COR-L47 (cell line): Measurements from ENCODE around the gene SYT12.
A peak's percentile ranks its signal among the peaks of the same experiment; 100 is the strongest.
"Not testable (repeated sequence)": the region's sequence is repeated elsewhere in the genome, so short reads cannot be mapped to it uniquely, and the experiment has no call there.

Source experiments
- DNase-seq: peaks from one replicate; lab custom pipeline; 2025; lab: John Stamatoyannopoulos, UW

SYT12 gene

DNA sequence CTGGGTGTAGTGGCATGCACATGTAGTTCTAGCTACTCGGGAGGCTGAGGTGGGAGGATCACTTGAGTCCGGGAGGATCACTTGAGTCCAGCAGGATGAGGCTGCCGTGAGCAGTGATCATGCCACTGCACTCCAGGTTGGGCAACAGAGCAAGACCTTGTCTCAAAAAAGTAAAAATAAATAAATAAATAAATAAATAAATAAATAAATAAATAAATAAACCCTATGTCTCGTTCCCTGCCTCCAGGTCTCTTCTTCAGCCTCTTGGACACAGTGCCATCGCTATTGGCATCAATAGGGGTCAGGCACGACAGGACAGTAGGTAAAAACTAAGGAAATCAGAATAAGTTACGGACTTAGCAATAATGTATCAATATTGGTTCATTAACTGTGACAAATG, 23.4 kb upstream of the SYT12 start:
- DNase-seq, result no peak

DNA sequence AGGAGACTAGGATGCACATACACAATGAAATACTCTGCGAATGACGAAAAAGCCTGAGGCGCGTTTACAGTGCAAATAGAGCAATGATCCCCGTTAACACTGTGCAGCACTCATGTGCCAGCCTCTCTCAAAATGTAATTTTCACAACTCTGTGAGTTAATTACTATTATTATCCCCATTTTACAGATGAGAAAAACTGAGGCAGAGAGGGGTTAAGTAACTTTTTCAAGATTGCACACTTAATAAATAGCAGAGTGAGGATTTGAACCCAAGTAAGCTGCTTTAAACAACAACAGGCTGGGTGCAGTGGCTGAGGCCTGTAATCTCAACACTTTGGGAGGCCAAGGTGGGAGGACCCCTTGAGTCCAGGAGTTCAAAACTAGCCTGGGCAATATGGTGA, 21.6 kb upstream of the SYT12 start:
- no peak for DNase-seq

- peak; percentile 58 for DNase-seq
Measured at GRCh38 chr11:67002297-67002913, 20.5 kb upstream of the SYT12 start.

GRCh38 chr11:67002921-67003411, 20.0 kb upstream of the SYT12 start:
- DNase-seq, result no peak

- not testable (repeated sequence) for DNase-seq
Measured at GRCh38 chr11:67005200-67005599, 17.7 kb upstream of the SYT12 start.

- DNase-seq, result peak; percentile 15
Measured at GRCh38 chr11:67006029-67006884, 16.7 kb upstream of the SYT12 start.

- DNase-seq, result no peak
Measured at GRCh38 chr11:67007126-67007525, 15.8 kb upstream of the SYT12 start.

DNA sequence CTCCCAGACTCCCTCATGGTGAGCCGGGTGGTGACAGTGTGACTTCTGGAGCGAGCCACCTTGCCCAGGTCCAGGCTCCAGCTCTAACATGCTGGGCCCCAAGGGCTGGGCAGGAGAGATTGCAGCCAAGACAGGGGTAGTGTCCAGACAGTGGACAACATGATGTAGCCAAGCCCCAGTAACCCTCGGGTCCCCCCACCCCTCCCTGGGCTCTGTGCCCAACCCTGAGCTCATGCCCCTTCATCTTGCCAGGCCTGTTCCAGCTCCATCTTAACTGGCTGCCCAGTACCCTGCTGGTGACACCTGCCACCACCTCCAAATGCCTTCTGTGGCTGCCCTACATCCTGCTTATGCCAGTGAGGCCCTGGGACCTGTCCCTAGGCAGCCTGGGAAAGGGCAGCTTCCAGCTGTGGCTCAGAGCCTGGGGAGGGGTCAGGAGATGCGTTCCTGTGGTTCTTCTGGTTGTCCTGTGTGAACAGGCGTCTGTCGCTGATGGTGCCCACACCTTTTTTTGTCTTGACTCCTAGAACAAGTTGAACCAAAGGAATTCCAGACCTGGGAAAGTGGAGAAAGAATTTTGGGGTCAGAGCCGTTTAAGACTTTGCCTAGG, 12.5 kb upstream of the SYT12 start:
- no peak for DNase-seq

DNA sequence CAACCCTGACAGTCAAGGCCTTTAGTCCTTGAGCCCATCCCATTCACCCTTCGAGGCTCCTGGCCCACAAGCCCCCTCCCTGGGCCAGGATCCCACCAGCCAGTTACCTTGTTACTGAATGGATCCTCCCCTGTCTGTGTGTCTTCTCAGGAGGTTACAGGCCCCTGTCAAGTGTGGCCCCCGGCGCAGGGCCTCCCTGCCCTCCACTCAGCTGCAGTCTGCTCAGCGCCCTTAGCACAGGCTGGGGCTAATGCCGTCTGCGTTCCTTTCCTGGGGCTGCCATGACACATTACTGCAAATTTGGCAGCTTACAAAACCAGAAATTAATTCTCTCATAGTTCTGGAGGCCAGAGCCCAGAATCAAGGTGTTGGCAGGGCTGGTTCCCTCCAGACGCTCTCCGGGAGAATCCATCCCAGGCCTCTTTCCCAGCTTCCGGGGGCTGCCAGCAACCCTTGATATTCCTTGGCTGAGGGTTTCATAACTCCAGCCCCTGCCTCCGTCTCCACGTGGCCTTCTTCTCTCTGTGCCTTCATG, 9.4 kb upstream of the SYT12 start:
- no peak for DNase-seq

- no peak for DNase-seq
Measured at GRCh38 chr11:67014343-67014742, 8.6 kb upstream of the SYT12 start.

DNA sequence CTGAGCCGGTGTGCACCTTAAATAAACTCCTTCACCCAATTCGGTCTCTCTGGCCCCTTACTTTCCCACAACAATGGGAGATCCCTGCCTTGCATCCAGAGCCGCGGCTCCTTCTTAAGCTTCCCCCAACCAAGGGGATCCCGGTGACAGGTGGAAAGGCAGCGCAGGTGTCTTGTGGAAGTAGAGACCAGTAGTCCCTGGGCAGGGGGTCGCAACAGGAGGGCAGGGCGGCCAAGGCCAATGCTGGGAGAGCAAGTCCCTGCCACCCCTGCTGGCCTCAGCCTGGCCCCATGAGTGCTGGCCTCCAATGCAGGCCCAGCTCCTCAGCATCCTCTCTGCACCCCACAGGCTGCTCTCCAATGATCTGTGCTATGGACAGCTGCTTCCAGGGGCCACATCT, 7.9 kb upstream of the SYT12 start:
- no peak for DNase-seq

GRCh38 chr11:67016550-67016949, 6.4 kb upstream of the SYT12 start:
- DNase-seq, result no peak

- DNase-seq, result no peak
Measured at GRCh38 chr11:67020949-67021348, 2.0 kb upstream of the SYT12 start.

DNA sequence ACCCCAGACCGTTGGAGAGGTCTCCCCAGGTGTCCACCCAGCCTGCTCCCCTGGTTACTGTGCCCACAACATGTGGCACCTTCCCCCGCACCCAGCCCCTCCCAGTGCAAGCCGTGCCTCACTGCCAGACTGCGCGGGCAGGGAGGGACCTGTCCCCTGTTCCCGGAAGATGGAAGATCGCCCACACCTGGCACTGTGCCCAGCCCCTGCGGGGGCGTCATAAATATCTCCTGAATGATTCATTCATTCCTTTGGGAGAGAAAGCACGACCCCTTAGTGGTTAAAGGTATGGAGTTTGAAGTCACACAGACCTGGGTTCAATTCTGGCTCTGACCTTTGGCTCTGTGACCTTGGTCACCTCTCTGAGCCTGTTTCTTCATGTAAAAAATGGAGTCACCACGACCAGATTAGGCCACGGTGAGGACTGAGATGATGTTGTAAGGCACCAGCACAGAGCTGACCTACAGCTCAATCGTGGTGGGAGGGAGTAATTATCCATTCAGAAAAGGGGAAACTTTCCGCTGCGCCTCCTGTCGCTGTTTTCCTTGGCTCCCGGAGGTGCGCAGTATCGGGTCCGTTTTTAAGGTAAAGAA, 497 bp upstream of the SYT12 start:
- peak; percentile 75 for DNase-seq

DNA sequence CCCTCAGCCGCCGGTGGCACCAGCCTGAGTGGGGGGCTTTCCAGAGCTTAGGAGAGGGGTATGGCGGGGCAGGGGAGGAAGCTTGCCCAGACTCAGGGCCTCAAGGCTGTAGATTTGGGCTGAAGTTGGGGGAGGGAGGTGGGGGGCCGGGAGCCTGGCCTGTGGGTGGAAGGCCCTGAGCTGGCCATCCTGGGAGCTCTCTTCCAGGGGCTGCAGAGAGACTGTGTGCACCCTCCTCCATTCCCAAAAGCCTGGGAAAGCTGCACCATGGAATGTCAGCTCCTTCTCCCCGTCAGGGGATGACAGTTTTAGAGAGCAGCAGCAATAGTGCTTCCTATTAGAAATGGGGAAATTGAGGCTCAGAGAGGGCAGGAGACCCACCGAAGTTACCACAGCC, 1.0 kb downstream of the SYT12 start:
- DNase-seq, result no peak

- DNase-seq, result no peak
Measured at GRCh38 chr11:67024410-67024809, 1.5 kb downstream of the SYT12 start.

- DNase-seq, result no peak
Measured at GRCh38 chr11:67024966-67025365, 2.0 kb downstream of the SYT12 start.

GRCh38 chr11:67025750-67026149, 2.8 kb downstream of the SYT12 start:
- no peak for DNase-seq

- DNase-seq, result no peak
Measured at GRCh38 chr11:67026941-67027340, 4.0 kb downstream of the SYT12 start.

DNA sequence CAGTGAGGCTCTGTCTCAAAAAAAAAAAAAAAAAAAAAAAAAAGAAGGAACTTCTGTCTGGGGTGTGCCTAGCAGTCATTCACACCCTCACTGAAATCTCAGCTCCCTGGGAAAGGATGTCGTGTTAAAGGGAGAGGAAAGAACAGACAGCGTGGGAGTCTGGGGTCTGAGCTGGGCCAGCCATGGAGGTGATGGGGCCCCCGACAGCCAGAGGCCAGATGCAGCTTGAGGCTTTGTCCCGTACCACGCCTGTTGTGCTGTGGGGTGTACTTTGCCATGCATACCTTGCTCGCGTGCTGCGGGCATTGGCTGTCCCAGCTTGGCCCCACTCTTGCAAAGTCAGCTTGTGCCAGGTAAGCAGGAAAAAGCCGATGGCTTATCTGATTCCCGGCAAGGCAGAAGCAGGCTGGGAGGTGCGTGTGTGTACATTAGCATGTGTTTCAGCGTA, 4.6 kb downstream of the SYT12 start:
- no peak for DNase-seq

DNA sequence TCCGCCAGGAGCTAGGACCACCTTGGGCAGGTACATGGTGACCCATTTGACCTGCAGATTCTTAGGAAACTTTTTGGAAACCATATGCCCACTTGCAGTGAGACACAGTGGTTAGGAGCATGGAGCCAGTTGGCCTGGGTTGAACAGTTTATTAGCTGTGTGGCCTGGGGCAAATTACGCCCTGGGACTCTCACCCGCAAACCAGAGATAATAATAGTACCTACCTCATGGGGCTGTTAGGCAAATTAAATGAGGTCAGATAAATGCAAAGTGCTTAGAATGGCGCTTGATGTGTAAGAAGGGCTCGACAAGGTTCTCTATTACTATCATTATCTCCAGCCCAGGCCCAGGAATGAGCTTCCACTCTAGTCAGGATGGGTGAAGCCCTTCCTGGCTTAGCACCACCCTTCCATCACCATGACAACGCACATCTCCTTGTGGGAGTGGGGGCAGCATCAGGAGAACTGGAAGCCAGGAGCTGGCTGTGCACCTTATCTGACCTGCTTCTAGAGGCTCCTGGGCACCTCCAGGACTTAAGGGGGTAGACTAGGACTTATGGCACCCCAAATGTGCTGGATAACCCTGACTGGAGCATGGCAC, 5.1 kb downstream of the SYT12 start:
- no peak for DNase-seq

DNA sequence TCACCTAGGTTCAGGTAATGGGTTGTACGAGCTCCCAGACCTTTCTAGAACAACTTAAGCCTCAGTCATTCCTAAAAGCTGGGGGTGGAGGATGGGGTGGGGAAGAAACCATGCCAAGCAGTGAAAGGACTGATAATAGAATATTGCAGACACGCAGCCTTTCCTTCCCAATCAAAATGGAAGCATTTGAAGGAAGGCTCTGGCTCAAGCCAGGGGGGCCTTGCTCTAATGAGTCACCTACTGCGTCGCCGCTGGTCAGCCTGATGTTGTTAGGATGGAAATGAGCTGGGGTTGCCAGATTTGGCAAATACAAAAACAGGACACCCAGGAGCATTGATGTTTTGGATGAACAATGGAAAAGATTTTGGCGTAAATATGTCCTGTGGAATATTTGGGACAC, 6.2 kb downstream of the SYT12 start:
- no peak for DNase-seq
